ENCODE data around the gene USP37.

DNA sequence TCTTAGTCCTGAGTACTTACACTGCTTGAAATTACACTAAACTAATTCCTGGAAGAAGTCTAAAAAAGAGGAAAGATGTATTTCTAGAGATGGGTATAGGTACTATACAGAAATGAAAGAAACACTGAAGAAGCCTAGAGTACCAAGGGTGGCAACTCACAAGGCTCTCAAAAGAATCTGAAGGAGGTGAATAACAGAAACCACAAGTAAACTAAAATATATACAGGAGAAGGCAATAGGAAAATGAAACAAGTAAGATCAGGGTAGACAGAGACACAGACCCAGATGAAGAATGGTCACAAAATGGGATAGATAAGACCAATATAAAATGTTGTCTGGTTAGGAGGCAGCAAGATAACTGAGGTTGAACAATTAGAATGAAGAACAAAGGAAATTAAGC, 59.9 kb downstream of the USP37 start:
- TF ChIP-seq, protein P1, sequence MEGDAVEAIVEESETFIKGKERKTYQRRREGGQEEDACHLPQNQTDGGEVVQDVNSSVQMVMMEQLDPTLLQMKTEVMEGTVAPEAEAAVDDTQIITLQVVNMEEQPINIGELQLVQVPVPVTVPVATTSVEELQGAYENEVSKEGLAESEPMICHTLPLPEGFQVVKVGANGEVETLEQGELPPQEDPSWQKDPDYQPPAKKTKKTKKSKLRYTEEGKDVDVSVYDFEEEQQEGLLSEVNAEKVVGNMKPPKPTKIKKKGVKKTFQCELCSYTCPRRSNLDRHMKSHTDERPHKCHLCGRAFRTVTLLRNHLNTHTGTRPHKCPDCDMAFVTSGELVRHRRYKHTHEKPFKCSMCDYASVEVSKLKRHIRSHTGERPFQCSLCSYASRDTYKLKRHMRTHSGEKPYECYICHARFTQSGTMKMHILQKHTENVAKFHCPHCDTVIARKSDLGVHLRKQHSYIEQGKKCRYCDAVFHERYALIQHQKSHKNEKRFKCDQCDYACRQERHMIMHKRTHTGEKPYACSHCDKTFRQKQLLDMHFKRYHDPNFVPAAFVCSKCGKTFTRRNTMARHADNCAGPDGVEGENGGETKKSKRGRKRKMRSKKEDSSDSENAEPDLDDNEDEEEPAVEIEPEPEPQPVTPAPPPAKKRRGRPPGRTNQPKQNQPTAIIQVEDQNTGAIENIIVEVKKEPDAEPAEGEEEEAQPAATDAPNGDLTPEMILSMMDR (IDR thresholded peaks at IDR 0.05) = no peak
- no peak for TF ChIP-seq ZFX (IDR thresholded peaks at IDR 0.05; ENCODE audit: borderline replicate concordance)
